Left renal cortex interstitium (tissue), 4 donors: ENCODE results near the gene EIF2S2. TPM values are rescaled to one million over a fixed set of nuclear protein-coding genes. Genes with fewer than 3 reads are reported as not detected.
A peak's percentile ranks its signal among the peaks of the same experiment; 100 is the strongest.
"Not testable (repeated sequence)": the region's sequence is repeated elsewhere in the genome, so short reads cannot be mapped to it uniquely, and the experiment has no call there.

ENCODE experiments used
- DNase-seq, 4 donors: peaks; one replicate each; pipeline ENCODE4 v3.0.0-alpha.2; 2013; ENCODE audit warnings: low read depth in 4 of 4, low spot score in 2 of 4, missing footprints in 1 of 4
- polyA plus RNA-seq, 4 donors: library from polyadenylated mRNA; unstranded; fragments of 120-200 nt; gene quantifications; one replicate each; pipeline ENCODE4 v1.2.1, GENCODE V29; 2013; ENCODE audit not compliant: insufficient read length in 4 of 4

EIF2S2 gene, protein sequence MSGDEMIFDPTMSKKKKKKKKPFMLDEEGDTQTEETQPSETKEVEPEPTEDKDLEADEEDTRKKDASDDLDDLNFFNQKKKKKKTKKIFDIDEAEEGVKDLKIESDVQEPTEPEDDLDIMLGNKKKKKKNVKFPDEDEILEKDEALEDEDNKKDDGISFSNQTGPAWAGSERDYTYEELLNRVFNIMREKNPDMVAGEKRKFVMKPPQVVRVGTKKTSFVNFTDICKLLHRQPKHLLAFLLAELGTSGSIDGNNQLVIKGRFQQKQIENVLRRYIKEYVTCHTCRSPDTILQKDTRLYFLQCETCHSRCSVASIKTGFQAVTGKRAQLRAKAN
- polyA plus RNA-seq = 10 to 100 TPM; 45.5 to 54.3 (median 48.0) TPM

DNA sequence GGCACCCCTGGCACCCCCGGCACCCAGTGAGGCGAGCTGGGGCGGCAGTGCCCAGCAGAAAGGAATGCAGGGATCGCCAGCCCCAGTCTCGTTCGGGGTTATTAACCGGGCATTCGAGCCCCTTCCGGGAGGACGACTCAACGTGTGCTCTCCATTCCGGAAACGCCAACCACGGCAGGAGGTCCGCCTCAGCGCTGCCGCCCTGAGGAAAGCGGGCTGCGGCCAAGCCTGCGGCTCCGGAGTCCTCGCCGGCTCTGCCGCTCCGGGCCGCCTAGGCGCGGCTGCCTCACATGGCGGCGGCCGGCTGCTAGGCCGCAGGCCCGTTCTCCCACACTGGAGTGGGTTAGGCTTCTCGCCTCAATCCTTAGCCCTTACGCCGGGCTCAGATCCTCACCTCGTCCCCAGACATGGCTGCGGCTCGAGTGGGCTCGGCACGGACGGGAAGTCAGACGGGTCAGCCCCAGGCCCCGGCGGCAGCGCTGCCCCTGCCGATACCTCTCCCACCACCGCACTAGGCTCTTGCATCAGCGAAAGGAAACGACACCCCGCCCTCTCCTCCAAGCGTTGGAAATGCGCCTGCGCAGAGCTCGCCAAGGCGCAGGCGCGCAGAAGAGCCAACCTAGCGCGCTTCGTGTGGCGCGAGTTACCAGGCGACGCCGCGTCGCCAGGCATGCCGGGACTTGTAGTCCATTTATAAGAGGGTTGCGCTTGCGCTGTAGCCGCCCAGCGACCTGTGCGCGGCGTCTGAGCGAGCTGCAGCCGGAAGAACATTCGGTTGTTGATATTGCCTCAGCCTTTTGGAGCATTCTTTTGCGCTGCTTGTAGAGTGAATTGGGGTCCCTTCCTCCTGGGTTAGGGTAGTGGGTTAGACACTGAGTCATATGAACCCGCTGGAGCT lies at the start of gene EIF2S2:
Gene EIF2S2 (minus strand): TSS at position 542 of the 898 bp plus-strand sequence. CDS start 133 bp downstream, at position 409.
- peak; percentile 94 to 99 (median 98) for DNase-seq

DNA sequence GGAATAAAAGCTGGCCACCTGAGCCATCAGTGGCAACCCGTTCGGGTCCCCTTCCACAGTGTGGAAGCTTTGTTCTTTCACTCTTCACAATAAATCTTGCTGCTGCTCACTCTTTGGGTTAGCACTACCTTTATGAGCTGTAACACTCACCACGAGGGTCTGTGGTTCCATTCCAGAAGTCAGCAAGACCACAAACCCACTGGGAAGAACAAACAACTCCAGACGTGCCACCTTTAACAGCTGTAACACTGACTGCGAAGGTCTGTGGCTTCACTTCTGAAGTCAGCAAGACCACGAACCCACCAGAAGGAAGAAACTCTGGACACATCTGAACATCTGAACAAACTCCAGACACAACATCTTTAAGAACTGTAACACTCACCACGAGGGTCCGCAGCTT lies 45.7 kb upstream of the EIF2S2 start:
- DNase-seq = not testable (repeated sequence)

DNA sequence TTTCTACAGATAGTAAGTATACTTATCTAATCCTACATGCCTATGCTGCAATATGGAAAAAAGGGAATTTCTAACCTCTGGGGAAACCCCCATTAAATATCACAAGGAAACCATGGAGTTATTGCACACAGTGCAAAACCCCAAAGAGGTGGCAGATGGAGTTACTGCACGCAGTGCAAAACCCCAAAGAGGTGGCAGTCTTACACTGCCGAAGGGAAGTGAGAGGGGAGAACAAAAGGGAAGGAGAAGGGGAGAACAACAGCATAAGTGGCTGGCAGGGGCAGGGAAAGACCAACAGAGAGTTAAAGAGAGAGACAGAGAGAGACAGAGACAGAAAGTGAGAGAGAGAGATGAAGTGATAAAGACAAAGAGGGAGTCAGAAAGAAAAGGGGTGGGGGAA lies 43.8 kb upstream of the EIF2S2 start:
- DNase-seq = no peak

DNA sequence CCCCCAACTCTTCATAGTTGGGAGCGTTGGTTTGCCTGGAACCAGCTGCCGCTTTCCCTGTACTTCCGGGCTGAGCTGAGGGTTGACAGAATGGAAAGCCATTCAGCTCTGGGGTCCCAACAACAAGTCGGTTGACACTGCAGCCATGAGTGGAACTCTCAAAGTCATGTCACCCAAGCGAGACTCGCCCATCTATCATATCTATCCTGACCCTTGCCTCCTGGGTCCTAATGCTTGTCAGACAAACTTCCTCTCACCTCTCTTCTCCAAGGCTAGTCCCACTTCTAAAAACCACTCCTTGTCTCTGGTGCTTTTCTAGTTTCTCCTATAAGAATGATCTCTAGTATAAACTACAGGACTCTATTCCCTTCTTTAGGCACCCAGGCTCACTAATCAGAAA lies 41.1 kb upstream of the EIF2S2 start:
- not testable (repeated sequence) for DNase-seq

DNA sequence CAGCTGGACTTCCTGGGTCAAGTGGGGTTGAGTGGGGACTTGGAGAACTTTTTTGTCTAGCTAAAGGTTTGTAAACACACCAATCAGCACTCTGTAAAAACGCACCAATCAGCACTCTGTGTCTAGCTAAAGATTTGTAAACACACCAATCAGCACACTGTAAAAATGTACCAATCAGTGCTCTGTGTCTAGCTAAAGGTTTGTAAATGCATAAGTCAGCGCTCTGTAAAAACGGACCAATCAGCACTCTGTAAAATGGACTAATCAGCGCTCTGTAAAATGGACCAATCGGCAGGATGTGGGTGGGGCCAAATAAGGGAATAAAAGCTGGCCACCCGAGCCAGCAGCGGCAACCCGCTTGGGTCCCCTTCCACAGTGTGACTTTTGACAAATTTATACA lies 40.0 kb upstream of the EIF2S2 start:
- DNase-seq = not testable (repeated sequence)

DNA sequence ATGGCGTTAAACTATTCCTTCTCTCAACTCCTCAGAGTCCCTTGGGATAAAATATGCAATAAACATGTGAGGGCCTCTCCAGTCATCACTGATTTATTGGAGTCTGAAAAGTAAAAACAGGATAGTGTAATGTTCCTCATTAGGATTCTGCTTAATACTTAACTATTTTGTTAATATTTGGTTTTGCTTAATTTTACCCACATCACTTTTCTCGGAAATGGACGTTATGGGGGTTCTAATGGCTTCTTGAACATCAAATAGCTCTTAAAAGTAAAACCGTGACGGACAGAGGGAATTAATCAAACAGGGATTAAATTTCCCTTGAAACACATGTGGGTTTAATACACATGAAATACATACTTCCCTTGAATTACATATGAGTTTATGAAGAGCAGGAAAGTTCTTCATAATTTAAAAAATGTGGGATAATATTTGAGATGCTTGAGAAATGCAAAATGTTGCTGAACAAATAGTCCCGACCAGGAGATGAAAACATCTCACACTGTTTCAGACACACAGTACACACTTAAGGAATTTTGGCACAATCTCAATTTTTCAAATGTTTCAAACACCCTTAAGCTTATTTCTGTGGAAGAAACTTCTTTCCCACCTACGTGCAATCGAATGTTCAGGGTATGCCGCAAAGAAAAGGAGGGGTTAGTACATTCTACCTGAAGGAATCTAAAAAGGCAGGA lies 38.4 kb upstream of the EIF2S2 start:
- DNase-seq = no peak

DNA sequence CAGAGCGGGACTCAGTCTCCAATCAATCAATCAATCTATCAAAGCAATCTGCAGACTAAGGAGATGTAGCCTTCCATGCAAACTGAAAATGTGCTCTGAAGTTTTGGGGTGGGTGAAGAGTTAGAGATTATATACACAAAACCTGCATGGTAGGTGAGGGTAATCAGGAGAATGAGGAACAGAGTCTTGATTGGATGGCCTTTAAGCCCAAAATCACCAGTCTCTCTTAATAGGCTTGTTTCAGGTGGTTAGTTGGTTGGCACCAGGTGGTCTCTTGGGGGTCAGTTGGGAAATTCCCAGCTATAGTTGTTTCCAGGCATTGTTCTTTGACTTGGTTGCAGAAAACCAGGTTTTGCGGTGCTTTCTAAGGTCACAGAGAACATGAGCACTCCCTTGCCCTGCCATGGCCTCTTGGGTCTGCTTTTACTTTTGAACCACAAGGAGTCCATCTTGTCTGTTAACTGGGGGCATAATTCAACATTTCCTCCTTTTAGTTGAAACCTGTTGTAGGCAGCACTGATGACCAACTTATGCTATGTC lies 33.3 kb upstream of the EIF2S2 start:
- DNase-seq = no peak

DNA sequence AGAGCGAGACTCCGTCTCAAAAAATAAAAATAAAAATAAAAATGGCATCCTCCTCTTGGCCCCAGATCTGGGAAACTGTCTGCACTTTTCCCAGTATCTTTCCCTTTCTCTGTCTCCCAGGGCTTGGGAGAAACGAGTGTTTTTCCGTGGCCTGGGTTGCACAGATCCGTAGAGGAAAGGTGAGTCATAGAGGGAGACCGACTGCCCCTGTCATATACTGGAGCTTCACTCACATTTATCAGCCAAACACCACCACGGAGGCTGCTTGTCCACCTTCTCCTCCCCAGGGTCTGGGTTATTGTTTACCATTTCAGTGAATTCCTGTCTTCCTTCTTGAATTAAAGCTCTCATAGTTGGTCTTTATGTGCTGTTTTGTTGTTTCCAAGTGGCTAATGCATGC lies 31.9 kb upstream of the EIF2S2 start:
- no peak for DNase-seq

DNA sequence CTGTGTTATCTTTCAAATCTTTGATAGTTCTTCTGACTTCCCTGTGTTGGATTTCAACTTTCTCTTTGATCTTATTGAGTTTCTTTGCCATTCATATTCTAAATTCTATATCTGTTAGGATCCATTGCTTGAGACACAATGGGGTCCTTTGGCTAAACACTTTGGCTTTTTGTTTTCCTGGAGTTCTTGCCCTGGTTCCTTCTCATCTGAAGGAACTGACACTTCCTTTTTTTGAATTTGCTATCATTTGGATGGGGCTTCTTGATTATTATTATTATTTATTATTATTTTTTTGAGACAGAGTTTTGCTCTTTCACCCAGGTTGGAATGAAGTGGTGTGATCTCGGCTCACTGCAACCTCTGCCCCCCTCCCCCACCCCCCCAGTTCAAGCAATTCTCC lies 30.1 kb upstream of the EIF2S2 start:
- DNase-seq = no peak

DNA sequence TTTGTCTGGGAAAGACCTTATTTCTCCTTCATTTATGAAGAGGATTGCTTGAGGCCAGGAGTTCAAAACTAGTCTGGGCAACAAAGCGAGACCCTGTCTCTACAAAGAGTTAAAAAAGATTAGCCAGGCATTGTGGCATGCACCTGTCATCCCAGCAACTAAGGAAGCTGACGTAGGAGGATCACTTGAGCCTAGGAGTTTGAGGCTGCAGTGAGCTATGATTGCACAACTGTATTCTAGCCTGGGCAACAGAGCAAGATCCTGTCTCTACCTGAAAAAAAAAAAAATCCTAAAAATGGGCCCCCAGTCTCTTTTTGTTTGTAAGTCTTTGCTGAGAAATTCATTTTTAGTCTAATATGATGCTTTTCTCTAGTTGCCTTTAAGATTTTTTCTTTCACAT lies 29.2 kb upstream of the EIF2S2 start:
- no peak for DNase-seq

DNA sequence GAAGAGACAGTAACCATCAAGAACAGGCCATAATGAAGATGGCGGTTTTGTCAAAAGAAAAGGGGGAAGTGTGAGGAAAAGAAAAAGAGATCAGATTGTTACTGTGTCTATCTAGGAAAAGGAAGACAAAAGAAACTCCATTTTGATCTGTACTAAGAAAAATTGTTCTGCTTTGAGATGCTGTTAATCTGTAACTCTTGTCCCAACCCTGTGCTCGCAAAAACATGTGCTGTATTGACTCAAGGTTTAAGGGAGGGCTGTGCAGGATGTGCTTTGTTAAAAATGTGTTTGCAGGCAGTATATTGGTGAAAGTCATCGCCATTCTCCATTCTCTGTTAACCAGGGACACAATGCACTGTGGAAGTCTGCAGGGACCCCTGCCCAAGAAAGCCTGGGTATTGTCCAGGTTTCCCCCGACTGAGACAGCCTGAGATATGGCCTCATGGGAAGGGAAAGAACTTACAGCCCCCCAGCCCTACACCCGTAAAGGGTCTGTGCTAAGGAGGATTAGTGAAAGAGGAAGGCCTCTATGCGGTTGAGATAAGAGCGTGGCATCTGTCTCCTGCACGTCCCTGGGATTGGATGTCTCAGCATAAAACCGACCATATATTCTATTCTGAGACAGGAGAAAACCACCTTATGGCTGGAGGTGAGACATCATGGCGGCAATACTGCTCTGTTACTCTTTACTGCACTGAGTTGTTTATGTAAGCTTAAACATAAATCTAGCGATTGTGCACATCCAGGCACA lies 23.7 kb upstream of the EIF2S2 start:
- not testable (repeated sequence) for DNase-seq

DNA sequence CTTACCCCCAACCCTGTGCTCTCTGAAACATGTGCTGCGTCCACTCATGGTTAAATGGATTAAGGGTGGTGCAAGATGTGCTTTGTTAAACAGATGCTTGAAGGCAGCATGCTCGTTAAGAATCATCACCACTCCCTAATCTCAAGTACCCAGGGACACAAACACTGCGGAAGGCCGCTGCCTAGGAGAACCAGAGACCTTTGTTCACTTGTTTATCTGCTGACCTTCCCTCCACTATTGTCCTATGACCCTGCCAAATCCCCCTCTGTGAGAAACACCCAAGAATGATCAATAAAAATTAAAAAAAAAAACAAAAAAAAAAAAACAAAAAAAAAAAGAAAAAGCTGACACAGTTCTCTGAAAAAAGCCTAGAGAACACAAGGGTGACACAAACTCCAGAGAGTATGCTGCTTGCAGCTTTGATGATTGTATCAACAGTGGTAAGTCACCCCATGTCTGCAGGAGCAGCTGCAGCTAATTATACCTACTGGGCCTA lies 21.4 kb upstream of the EIF2S2 start:
- not testable (repeated sequence) for DNase-seq

DNA sequence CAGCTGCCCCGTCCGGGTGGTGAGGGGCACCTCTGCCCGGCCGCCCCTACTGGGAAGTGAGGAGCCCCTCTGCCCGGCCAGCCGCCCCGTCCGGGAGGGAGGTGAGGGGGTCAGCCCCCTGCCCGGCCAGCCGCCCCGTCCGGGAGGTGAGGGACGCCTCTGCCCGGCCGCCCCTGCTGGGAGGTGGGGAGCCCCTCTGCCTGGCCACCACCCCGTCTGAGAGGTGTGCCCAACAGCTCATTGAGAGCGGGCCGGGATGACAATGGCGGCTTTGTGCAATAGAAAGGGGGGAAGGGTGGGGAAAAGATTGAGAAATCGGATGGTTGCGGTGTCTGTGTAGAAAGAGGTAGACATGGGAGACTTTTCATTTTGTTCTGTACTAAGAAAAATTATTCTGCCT lies 20.9 kb upstream of the EIF2S2 start:
- DNase-seq = not testable (repeated sequence)

DNA sequence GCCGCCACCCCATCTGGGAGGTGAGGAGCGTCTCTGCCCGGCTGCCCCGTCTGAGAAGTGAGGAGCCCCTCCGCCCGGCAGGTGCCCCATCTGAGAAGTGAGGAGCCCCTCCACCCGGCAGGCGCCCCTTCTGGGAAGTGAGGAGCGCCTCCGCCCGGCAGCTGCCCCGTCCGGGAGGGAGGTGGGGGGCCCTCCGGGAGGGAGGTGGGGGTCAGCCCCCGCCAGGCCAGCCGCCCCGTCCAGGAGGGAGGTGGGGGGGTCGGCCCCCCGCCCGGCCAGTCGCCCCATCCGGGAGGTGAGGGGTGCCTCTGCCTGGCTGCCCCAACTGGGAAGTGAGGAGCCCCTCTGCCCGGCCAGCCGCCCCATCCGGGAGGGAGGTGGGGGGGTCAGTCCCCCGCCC lies 20.4 kb upstream of the EIF2S2 start:
- not testable (repeated sequence) for DNase-seq

DNA sequence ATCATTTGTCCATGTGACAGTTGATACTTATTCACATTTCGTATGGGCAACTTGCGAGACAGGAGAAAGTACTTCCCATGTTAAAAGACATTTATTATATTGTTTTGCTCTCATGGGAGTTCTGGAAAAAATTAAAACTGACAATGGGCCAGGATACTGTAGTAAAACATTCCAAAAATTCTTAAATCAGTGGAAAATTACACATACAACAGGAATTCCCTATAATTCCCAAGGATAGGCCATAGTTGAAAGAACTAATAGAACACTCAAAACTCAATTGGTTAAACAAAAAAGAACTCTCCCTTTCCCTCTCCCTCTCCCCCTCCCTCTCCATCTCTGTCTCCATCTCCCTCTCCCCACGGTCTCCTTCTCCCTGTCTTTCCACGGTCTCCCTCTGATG lies 19.4 kb upstream of the EIF2S2 start:
- DNase-seq = no peak

DNA sequence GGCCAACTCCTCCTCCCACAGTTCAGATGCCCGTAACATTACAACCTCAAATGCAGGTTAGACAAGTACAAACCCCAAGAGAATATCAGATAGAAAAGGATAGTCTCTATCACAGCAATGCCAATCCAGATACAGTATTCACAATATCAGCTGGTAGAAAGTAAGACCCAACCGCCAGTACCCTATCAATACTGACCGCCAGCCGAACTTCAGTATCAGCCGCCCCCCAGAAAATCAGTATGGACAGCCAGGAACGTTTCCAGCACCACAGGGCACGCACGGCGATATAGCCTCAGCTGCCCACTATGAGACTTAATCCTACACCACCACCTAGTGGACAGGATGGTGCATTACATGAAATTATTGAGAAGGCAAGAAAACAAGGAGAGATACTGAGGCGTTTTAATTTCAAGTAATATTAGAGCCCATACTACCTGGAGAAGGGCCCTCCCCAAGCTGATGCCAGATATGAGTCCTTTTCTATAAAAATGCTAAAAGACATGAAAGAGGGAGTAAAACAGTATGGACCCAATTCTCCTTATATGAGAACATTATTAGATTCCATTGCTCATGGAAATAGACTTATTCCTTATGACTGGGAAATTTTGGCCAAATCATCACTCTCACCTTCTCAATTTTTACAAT lies 17.6 kb upstream of the EIF2S2 start:
- peak in 3 of 4 donors; percentile 47 to 76 (median 55) for DNase-seq

DNA sequence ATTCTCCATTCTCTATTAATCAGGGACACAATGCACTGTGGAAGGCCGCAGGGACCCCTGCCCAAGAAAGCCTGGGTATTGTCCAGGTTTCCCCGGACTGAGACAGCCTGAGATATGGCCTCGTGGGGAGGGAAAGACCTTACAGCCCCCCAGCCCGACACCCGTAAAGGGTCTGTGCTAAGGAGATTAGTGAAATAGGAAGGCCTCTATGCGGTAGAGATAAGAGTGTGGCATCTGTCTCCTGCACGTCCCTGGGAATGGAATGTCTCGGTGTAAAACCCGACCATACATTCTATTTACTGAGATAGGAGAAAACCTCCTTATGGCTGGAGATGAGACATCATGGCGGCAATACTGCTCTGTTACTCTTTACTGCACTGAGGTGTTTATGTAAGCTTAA lies 15.7 kb upstream of the EIF2S2 start:
- DNase-seq = no peak

DNA sequence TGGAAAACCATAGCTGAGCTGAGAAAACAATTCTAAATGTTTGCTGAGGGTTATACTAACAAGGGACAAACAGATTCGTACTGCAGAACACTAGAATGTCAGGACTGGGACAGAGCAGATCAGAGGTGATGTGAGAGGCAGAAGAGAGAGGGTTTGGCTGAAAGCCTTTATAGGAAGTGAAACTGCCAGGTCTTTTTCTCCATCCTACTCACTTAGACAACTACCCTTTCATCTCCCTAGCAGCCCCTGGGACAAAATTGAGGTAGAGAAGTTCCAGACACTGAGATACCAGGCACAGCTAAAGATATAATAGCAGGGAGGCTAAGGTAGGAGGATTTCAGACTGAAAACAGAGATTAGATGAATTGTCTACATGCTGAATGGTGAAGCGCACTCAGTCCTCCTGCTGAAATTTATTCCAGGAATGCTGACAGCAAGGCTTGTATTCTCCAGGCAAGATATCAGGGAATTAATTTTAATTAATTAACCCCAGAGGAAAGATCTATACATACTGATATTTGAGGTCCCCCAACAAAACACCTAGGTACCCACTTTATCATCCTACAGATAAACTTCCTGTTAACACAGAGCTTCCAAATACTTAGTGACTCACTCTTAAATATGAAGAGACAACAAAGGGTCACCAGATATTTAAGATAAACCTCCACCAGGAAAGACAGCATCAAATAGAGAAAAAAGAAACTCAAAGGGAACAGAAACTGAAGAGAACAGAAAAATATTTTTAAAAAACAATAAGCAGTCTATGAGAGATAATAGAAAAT lies 12.6 kb upstream of the EIF2S2 start:
- no peak for DNase-seq

DNA sequence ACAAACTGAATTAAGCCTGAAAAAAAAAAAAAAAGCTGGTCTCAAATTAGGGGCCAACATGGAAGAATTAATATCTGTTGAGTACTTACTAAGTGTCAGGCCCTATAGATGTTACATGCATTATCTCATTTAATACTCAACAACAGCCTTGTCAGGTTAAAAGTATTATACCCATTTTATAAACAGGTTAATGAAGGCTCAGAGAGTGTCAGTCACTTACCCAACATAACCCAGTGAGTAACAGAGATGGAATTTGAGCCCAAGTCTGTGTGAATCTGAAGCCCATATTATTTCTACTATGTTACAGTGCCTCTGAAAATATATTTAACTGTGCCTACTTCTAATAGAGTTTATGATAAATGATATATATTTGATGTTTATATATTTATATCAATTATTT lies 11.3 kb upstream of the EIF2S2 start:
- no peak for DNase-seq
